Stimulated activated CD4-positive, alpha-beta T cell treated with anti-CD3 and anti-CD28 coated beads, TNF-alpha, amount 100 ng/mL, for 24 hours (primary cell): Measurements from ENCODE around the gene KIN.
"Not testable (repeated sequence)": the region's sequence is repeated elsewhere in the genome, so short reads cannot be mapped to it uniquely, and the experiment has no call there.

ENCODE experiments used
- DNase-seq, 3 experiments: peaks; one replicate each; pipeline ENCODE4 v3.0.0-alpha.2; 2020; ENCODE audit warnings: low read depth in 3 of 3

The KIN gene, protein sequence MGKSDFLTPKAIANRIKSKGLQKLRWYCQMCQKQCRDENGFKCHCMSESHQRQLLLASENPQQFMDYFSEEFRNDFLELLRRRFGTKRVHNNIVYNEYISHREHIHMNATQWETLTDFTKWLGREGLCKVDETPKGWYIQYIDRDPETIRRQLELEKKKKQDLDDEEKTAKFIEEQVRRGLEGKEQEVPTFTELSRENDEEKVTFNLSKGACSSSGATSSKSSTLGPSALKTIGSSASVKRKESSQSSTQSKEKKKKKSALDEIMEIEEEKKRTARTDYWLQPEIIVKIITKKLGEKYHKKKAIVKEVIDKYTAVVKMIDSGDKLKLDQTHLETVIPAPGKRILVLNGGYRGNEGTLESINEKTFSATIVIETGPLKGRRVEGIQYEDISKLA

GRCh38 chr10:7787857-7788638 lies at the start of gene KIN, which contains the start of gene ATP5F1C:
KIN (minus strand) TSS chr10:7787993; CDS start chr10:7787933, 60 bp downstream.
ATP5F1C (plus strand) TSS chr10:7788177; CDS start chr10:7788208, 31 bp downstream.
- DNase-seq: peak; percentile 94 to 97 (median 95)

DNA sequence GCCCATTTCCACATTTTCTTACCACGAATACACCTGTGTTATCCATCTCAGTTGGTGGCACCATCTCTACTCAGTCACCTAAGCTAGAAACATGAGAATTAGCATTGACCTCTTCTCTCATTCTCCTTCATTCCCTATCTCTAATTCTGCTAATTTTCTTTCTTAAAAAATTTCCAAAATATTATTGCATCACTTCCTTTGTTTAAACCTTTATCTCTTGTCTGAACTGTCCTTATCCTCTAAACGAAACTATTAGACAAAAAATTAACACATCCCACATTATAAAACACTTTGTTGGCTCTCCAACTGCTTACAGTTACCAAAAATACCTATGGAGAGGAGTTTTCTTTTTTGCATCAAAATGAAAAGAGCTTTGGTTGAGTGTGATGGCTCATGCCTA lies 48.8 kb upstream of the KIN start:
- DNase-seq: no peak

GRCh38 chr10:7834262-7834661 lies 46.5 kb upstream of the KIN start:
- no peak for DNase-seq

DNA sequence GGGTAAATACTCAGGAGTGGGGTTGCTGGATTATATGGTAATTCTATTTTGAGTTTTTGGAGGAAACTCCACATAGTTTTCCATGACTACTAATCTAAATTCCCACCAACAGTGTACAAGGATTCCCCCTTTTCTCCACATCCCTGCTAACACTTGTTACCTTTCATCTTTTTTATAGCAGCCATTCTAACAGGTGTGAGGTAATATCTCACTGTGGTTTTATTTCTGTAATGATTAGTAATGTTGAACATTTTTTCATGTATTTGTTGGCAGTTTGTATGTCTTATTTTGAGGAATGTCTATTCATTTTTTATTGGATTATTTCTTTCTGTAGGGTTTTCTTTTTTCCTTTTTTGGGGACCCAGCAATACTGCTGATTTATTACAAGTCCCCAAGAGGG lies 45.4 kb upstream of the KIN start:
- no peak for DNase-seq

GRCh38 chr10:7832060-7832459 lies 44.3 kb upstream of the KIN start:
- no peak for DNase-seq

- no peak for DNase-seq
Measured at GRCh38 chr10:7829289-7829834, 41.6 kb upstream of the KIN start.

- DNase-seq: no peak
Measured at GRCh38 chr10:7826971-7827370, 39.2 kb upstream of the KIN start.

DNA sequence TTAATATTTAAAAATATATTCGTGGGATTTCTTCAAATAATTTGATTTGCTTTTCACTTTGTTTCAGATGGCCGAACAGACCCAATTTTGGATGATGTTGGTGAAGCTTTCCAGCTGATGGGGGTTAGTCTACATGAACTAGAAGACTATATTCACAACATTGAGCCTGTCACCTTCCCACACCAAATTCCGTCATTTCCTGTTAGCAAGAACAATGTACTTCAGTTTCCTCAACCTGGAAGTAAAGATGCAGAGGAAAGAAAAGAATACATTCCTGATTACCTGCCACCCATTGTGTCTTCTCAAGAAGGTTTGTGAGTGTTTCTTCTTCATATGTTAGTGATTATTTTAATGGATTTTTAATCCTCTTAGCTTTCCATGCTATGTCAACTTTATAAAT lies 36.5 kb upstream of the KIN start:
- DNase-seq: no peak

DNA sequence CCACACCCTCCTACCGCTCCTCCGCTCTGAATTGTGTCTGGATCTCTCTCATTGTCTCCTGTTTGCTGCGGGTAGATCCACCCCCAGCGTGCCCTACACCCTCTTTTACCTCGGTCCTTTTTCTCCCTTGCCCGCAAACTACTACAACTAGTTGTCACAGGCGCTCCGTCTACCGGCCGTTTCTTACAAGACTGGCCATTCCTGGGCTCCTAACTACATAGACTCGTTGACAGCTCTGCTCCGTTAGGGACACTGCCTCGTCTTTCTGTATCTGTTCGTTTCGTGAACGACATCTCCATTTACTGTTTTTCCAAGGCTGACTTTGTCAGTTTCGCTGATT lies 31.3 kb upstream of the KIN start:
- peak in 1 of 3 experiments; percentile 20 for DNase-seq

- DNase-seq: peak; percentile 86 to 93 (median 87)
Measured at GRCh38 chr10:7818295-7819120, 30.7 kb upstream of the KIN start, which contains the start of gene TAF3. TAF3 (plus strand) TSS chr10:7818505; CDS start chr10:7818710, 205 bp downstream.

GRCh38 chr10:7817984-7818294 lies 30.1 kb upstream of the KIN start:
- DNase-seq: no peak

GRCh38 chr10:7817576-7817975 lies 29.8 kb upstream of the KIN start:
- DNase-seq: no peak

GRCh38 chr10:7813481-7813880 lies 25.7 kb upstream of the KIN start:
- no peak for DNase-seq

DNA sequence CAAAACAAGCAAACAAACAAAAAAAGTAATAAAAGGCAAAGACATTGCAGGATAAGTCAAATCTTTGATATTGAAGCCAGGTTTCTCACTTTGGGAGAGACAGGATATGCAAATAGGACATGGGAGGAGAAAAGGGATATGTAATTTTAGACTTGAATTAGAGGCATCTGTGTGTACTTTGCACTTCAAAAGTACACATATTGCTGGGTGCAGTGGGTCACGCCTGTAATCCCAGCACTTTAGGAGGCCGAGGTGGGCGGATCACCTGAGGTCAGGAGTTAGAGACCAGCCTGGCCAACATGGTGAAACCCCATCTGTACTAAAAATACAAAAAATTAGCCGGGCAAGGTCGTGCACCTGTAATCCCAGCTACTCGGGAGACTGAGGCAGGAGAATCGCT lies 23.9 kb upstream of the KIN start:
- DNase-seq: not testable (repeated sequence)

DNA sequence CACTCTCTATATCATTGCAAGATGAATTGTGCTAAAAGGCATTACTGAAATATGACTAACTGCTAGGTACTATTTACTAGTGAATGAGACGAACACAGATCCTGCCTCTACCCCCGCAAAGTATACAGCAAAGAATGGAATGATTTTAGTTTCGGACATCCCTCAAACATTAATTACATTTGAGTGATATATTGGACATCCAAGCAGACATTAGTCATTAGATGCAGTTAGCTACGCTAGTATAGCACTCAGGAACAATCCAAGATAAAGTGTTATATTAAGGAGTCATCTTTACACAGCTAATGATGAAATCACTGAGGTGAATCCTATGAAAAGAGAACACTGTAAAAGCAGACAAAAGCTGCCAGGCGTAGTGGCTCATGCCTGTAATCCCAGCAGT lies 23.2 kb upstream of the KIN start:
- DNase-seq: no peak

GRCh38 chr10:7810443-7810842 lies 22.6 kb upstream of the KIN start:
- no peak for DNase-seq

GRCh38 chr10:7808686-7809267 lies 21.0 kb upstream of the KIN start:
- DNase-seq: no peak

GRCh38 chr10:7804741-7805140 lies 16.9 kb upstream of the KIN start:
- no peak for DNase-seq

- no peak for DNase-seq
Measured at GRCh38 chr10:7804216-7804615, 16.4 kb upstream of the KIN start.

DNA sequence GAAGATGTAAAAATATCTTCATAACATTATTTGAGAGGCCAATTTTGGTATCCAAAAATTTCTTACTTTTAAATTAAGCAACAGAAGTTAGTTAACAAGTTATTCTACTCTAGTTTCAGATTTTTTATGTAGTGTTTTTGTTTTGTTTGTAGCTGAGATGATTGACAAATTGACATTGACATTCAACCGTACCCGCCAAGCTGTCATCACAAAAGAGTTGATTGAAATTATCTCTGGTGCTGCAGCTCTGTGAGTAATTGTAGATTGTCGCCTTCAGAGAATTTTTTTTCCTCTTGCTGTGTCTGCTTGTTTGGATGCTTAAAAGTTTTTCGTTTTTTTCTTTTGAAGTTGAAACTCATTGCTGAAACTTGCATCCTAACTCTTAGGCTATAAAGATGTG lies 14.8 kb upstream of the KIN start:
- DNase-seq: no peak

GRCh38 chr10:7797582-7797981 lies 9.8 kb upstream of the KIN start:
- DNase-seq: no peak

DNA sequence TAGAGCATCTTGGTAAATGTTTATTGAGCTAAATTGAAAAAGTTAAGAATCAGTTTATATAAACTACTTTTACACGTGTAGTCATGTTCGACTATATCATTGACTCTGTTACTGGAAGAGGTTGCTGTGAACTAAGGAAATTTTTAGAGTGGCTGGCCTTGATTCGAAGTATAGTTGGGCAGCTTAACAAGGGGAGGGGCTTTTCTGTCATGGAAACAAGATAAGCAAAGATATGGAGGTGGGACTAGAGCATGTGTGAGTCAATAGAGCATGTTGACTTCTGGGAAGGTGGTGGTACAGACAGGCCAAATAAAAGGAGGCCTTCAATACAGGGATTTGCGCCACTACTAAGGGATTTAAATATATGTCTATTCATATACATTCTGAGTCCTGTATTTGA lies 7.8 kb upstream of the KIN start:
- DNase-seq: no peak
